C4-2B (cell line): ENCODE results near the gene CCDC17.
"Not testable (repeated sequence)": the region's sequence is repeated elsewhere in the genome, so short reads cannot be mapped to it uniquely, and the experiment has no call there.

Experiments
- H3K27ac ChIP-seq: fragments of 450-650 bp; 2 replicates; pipeline ENCODE4 v1.5.1; 2017
- CTCF ChIP-seq: fragments of 450-650 bp; conservative IDR thresholded peaks from 2 replicates; pipeline ENCODE4 v1.5.1; 2017; ENCODE audit warnings: mild to moderate bottlenecking
- ZFX ChIP-seq: fragments of 450-650 bp; IDR thresholded peaks from 2 replicates; pipeline ENCODE4 v1.6.1; 2017

The CCDC17 gene

GRCh38 chr1:45610589-45611226 lies 13.1 kb downstream of the CCDC17 start:
- TF ChIP-seq CTCF (no peak), ZFX (no peak)
- H3K27ac ChIP-seq: no peak overlapping the region

- H3K27ac ChIP-seq: no peak overlapping the region
- TF ChIP-seq ZFX: no peak
- no peak for TF ChIP-seq CTCF
These were observed 15.4 kb downstream of the CCDC17 start for GRCh38 chr1:45608175-45609156.

GRCh38 chr1:45607404-45608074 lies 16.3 kb downstream of the CCDC17 start:
- H3K27ac ChIP-seq: no peak overlapping the region
- TF ChIP-seq CTCF: no peak
- TF ChIP-seq ZFX: no peak

- TF ChIP-seq CTCF (no peak), ZFX (no peak)
- no peak overlapping the region for H3K27ac ChIP-seq
These were observed 19.6 kb downstream of the CCDC17 start for GRCh38 chr1:45604239-45604638.

- H3K27ac ChIP-seq: not testable (repeated sequence)
These were observed 27.1 kb downstream of the CCDC17 start for GRCh38 chr1:45596765-45597164.

- H3K27ac ChIP-seq: no peak overlapping the region
- no peak for TF ChIP-seq ZFX
- no peak for TF ChIP-seq CTCF
These were observed 29.4 kb downstream of the CCDC17 start for GRCh38 chr1:45594412-45594811.

- no peak for TF ChIP-seq ZFX
- peak overlapping the region; percentile 58 for H3K27ac ChIP-seq
These were observed 34.0 kb downstream of the CCDC17 start for GRCh38 chr1:45589861-45590260.

- TF ChIP-seq ZFX (no peak), CTCF (no peak)
- H3K27ac ChIP-seq: no peak overlapping the region
These were observed 37.1 kb downstream of the CCDC17 start for GRCh38 chr1:45586769-45587168.
